ENCODE data around the gene GLRA1.
"Not testable (repeated sequence)": the region's sequence is repeated elsewhere in the genome, so short reads cannot be mapped to it uniquely, and the experiment has no call there.

The GLRA1 gene

DNA sequence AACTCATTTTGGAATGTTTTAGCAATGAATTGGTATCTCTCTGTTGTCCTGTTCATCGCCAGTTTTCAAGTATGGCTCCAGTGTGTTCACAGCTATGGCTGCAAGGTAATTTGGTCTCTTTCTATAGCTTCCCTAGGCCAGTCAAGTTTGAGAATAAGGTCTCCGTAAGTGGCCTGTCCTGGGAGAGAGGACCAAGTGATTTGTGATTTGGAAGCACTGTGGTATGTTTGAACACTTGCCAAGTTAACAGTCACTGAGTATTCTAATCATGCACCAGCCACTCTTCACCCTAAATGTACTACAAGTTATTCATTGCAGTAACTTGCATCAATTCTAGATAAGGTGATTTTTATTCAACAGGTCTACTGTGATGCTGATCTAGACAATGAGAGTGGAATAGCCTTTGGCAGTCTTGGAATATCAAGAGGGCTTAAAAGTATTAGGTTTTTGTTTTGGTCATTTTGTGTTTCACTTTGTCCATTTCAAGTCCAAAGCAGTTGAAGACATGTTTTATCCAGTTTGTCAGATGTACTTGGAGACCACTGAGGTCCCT, 111.8 kb downstream of the GLRA1 start:
- no peak for DNase-seq

GRCh38 chr5:151811593-151812321, 112.9 kb downstream of the GLRA1 start:
- no peak for DNase-seq

DNA sequence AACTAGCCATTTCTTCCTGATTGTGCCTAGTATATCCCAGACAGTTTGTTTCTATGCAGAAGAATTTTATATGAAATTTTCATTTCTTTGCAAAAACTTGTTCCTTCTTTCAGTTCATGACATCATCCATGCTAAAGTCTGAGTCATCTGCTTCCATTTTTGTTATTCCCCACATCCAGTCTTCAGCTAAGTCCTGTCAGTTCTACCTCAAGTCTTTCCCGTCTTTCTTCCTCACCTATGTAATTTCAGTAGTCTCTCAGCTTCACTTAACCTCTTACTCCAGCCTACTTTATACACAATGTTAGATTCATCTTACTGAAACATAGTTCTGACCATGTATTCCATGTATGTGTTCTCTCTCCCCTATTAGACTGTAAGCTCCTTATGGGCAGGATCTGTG, 113.8 kb downstream of the GLRA1 start:
- no peak for DNase-seq

DNA sequence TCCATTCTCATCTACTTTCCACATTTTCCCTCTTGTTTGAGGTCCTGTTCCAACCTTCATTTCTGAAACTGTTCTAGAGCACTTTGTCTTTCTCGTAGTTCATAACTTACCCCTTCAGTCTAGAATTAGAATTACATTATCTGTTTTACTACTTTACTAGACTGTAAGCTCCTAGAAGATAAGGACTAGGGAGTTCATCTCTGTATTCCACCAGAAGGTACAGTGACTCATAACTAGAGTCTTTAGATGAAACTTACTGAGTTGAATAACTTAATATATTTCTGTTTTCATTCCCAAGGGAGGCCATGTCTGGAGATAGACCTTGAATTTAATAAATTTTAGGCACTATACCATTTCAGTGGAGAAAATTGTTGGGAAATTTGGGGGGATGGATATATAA, 114.2 kb downstream of the GLRA1 start:
- DNase-seq = no peak

DNA sequence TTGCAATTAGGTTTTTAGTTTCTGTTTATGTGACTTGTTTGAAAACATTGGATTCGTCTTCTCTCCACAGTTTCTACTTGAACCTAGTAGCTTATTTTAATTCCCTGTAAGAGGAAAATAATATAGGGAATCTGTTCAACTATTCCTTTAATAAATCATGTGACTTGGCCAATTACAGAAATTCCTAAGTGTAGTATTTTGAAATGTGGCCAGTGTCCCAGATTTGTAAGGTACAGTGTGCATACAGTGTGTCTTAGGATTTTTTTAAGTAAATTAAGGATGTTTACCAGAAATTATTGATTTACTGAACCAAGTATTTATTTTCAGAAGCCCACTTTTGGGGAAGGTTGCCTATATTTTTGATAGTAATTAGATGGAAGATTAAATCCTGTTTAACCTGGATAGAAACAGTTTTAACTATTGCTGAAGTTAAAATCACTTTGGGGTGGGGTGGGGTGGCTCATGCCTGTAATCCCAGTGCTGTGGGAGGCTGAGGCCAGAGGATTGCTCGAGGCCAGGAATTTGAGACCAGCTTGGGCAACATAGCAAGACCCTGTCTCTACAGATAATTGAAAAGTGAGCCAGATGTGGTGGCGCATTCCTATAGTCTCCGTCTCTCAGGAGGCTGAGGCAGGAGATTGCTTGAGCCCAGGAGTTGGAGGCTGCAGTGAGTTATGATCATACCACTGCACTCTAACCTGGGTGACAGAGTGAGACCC, 116.0 kb downstream of the GLRA1 start:
- no peak for DNase-seq

- DNase-seq = no peak
These were observed 119.0 kb downstream of the GLRA1 start for GRCh38 chr5:151805414-151806223.

GRCh38 chr5:151800532-151800931, 124.1 kb downstream of the GLRA1 start:
- DNase-seq = peak; percentile 20 to 28

- DNase-seq = no peak
These were observed 125.2 kb downstream of the GLRA1 start for GRCh38 chr5:151799407-151799806.

- no peak for DNase-seq
These were observed 126.0 kb downstream of the GLRA1 start for GRCh38 chr5:151798674-151799073.

DNA sequence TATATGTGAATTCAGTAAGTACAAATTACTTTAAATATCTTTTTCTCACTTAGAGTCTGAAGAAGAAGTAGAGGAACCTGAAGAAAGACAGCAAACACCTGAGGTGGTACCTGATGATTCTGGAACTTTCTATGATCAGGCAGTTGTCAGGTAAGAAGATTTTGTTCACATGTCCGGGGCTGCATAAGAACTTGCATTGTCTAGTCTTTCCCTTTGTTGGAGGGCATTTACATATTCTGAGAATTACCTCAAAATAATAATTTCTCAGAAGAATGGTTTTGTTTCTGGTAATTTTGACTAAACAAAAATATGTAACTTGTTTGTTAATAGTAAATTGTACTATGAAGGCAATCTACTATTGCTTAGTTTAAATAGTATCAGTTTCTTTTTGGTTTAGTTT, 129.2 kb downstream of the GLRA1 start:
- DNase-seq = no peak

GRCh38 chr5:151793358-151793757, 131.3 kb downstream of the GLRA1 start:
- DNase-seq = no peak

- no peak for DNase-seq
These were observed 136.8 kb downstream of the GLRA1 start for GRCh38 chr5:151787817-151788216.

DNA sequence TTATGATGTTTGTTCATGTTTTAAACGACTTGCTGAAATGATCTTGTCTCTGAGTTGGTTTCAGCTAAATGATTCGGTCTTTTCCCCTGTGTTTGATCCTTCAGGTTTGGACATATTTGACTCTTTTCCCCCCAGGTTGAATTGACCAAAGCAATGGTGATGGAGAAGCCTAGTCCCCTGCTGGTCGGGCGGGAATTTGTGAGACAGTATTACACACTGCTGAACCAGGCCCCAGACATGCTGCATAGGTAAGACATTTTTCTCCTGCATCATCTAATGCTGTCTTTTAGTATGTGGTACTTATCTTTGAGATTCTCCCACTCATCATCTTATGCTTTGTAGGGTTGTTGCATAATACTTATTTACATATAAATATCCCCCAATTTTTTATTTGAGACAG, 138.2 kb downstream of the GLRA1 start:
- no peak for DNase-seq

- no peak for DNase-seq
These were observed 140.5 kb downstream of the GLRA1 start for GRCh38 chr5:151784141-151784540.

- DNase-seq = not testable (repeated sequence)
These were observed 141.0 kb downstream of the GLRA1 start for GRCh38 chr5:151783664-151784063.

GRCh38 chr5:151781201-151781600, 143.4 kb downstream of the GLRA1 start:
- peak in 1 of 2 experiments; percentile 15 for DNase-seq

DNA sequence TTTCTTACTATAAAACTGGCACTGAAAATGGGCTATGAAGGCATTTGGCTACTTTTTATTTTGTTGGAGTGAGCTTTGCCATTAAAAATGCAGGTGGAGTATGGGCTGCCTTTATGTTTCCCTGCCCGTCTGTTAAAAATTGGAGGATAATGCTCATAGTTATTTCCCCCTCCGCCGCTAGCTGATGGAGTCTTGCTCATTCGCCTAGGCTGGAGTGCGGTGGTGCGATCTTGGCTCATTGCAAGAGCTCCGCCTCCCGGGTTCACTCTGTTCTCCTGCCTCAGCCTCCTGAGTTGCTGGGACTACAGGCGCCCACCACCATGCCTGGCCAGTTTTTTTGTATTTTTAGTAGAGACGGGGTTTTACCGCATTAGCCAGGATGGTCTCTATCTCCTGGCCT, 144.3 kb downstream of the GLRA1 start:
- DNase-seq = no peak

DNA sequence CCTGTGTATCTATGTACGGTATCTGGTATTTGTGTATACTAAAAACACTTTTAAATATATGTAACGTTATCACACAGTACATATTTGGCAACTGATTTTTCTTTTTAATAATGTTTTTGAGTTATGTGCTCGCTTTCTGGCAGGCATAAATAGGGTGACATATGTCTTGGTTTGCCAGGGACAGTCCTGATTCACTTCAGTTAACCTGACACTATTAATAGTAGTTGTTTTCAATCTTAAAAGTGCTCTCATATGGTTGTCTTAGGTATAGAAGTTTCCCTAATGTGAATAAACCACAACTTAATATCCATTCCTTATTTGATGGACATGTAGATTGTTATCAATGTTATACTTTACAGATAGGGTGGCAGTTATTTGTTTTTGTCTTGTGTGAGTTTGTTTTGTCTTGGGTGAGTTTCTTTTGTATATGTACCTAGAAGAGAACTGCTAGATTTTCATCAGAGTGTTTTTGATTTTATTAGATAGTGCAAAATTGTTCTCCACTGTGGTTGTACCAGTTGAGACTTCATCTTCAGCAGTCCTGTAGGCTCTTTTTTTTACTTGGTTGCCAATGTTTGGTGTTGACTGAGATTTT, 145.0 kb downstream of the GLRA1 start:
- no peak for DNase-seq

DNA sequence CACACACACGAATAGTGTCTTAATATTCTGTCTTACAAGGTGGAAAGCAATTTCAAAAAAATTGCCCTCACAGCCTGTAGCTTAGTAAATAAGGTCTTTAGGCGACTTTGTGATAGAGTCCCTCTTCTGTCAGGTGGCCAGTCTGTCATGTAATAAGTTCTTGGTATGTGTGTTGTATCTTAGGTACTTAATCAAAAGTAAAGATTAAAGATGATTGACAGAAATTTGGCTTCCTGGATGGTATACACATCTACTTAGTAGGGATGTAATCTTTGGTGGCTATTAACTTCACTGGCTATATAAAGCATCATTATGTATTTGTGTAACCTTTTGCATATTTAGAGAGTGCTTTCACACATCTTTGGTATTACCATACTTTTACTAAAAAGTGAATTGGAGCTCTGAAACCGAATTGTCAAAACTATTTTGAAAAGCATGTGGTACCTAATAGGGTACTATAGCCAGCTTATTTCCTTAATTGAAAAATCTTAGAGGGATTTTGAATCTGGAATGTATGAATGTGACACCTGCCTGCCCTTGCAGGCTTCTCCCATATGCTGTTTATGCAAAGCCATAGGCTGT, 149.5 kb downstream of the GLRA1 start:
- DNase-seq = no peak

GRCh38 chr5:151773951-151774350, 150.7 kb downstream of the GLRA1 start:
- no peak for DNase-seq

DNA sequence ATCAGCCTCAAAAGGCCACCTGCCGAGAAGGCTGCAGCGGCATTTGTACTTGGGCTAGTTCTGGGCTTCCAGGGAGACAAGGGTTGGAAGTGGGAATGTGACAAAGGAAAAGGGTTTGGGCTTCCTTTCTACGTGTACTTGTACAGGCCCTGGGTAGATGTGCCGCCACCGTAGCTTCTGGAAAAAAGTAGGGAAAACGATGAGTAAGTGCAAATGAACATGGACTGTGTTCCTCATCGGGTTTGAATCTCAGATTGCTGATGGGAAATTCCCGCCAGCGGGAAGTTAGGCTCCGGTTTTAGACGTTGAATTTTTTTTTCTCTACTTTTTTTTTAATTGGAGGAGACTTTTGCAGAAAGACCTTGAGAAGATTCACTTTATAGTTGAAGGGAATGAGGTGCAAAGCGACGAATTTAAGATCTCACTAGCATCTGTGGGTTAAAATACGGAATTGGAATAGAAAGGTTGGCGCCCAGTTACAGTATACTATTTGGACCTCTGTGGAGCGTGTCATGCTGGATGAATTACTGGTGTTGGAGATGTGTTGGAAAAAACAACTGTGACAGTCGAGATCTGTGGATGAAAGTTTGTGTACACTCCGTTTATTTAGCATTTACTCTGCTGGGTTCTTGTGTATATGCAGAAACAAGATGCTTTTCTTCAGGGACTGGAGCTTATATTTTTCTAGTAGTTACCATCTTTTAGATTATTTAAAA, 151.6 kb downstream of the GLRA1 start:
- DNase-seq = no peak
